Activated T-helper 1 cell treated with anti-CD3 and anti-CD28 coated beads, Interleukin-2, amount 50 U/mL, for 16 hours (primary cell): ENCODE measurements around the gene YRDC.

Experiments
- DNase-seq, 2 donors: peaks; one replicate each; pipeline ENCODE4 v3.0.0-alpha.2; 2020; ENCODE audit warnings: low read depth in 1 of 2, low spot score in 1 of 2

Gene YRDC

GRCh38 chr1:37807555-37808368, at the start of gene YRDC, which contains the start of gene C1orf122:
Gene YRDC, minus strand, starts transcription at chr1:37808208. Its CDS starts 28 bp downstream, at chr1:37808180.
Gene C1orf122, plus strand, starts transcription at chr1:37807790. Its CDS starts 615 bp downstream, at chr1:37808405.
- DNase-seq = peak; percentile 88 to 89

- no peak for DNase-seq
Measured at GRCh38 chr1:37854406-37854805, 46.4 kb upstream of the YRDC start.

GRCh38 chr1:37853157-37853556, 45.1 kb upstream of the YRDC start:
- no peak for DNase-seq

- no peak for DNase-seq
Measured at GRCh38 chr1:37851782-37852210, 43.8 kb upstream of the YRDC start.

- no peak for DNase-seq
Measured at GRCh38 chr1:37851262-37851661, 43.3 kb upstream of the YRDC start.

GRCh38 chr1:37850352-37850955, 42.4 kb upstream of the YRDC start:
- no peak for DNase-seq

- no peak for DNase-seq
Measured at GRCh38 chr1:37849480-37849879, 41.5 kb upstream of the YRDC start.

GRCh38 chr1:37846647-37847339, 38.8 kb upstream of the YRDC start:
- no peak for DNase-seq

GRCh38 chr1:37845786-37846185, 37.8 kb upstream of the YRDC start:
- DNase-seq = no peak

GRCh38 chr1:37845049-37845646, 37.1 kb upstream of the YRDC start:
- no peak for DNase-seq

GRCh38 chr1:37844536-37844935, 36.5 kb upstream of the YRDC start:
- no peak for DNase-seq

GRCh38 chr1:37841652-37842051, 33.6 kb upstream of the YRDC start:
- no peak for DNase-seq

GRCh38 chr1:37840711-37841110, 32.7 kb upstream of the YRDC start:
- no peak for DNase-seq

- DNase-seq = no peak
Measured at GRCh38 chr1:37839676-37840075, 31.7 kb upstream of the YRDC start.

- DNase-seq = no peak
Measured at GRCh38 chr1:37836788-37837187, 28.8 kb upstream of the YRDC start.

GRCh38 chr1:37831809-37832208, 23.8 kb upstream of the YRDC start:
- DNase-seq = no peak

GRCh38 chr1:37831109-37831508, 23.1 kb upstream of the YRDC start:
- DNase-seq = no peak

GRCh38 chr1:37828410-37829074, 20.5 kb upstream of the YRDC start:
- no peak for DNase-seq

GRCh38 chr1:37825506-37825905, 17.5 kb upstream of the YRDC start:
- DNase-seq = no peak

- no peak for DNase-seq
Measured at GRCh38 chr1:37824001-37824400, 16.0 kb upstream of the YRDC start.
